ENCODE data around the gene KLC1.

The KLC1 gene

GRCh38 chr14:103725001-103725682 lies 96.1 kb downstream of the KLC1 start:
- DNase-seq: no peak

- DNase-seq: no peak
Observed at GRCh38 chr14:103725739-103726395, 96.9 kb downstream of the KLC1 start.

- DNase-seq: no peak
Observed at GRCh38 chr14:103726474-103726873, 97.5 kb downstream of the KLC1 start.

GRCh38 chr14:103727313-103727980 lies 98.4 kb downstream of the KLC1 start:
- no peak for DNase-seq

GRCh38 chr14:103728141-103728540 lies 99.1 kb downstream of the KLC1 start:
- DNase-seq: no peak

GRCh38 chr14:103728721-103729120 lies 99.7 kb downstream of the KLC1 start:
- DNase-seq: no peak

- DNase-seq: no peak
Observed at GRCh38 chr14:103729496-103730448, 100.8 kb downstream of the KLC1 start.

GRCh38 chr14:103730490-103731035 lies 101.6 kb downstream of the KLC1 start:
- DNase-seq: no peak

GRCh38 chr14:103731481-103731880 lies 102.5 kb downstream of the KLC1 start:
- no peak for DNase-seq

GRCh38 chr14:103731916-103732867 lies 103.2 kb downstream of the KLC1 start:
- DNase-seq: no peak

GRCh38 chr14:103732868-103733620 lies 104.0 kb downstream of the KLC1 start:
- no peak for DNase-seq

- no peak for DNase-seq
Observed at GRCh38 chr14:103733651-103734050, 104.6 kb downstream of the KLC1 start.

- no peak for DNase-seq
Observed at GRCh38 chr14:103734081-103734888, 105.3 kb downstream of the KLC1 start.

GRCh38 chr14:103735022-103735421 lies 106.0 kb downstream of the KLC1 start:
- no peak for DNase-seq

- DNase-seq: no peak
Observed at GRCh38 chr14:103735439-103735814, 106.4 kb downstream of the KLC1 start.

GRCh38 chr14:103735815-103736545 lies 107.0 kb downstream of the KLC1 start:
- no peak for DNase-seq

- DNase-seq: no peak
Observed at GRCh38 chr14:103736546-103737431, 107.8 kb downstream of the KLC1 start.

- no peak for DNase-seq
Observed at GRCh38 chr14:103737432-103738045, 108.5 kb downstream of the KLC1 start.

Measured in activated CD8-positive, alpha-beta memory T cell treated with anti-CD3 and anti-CD28 coated beads for 24 hours (primary cell).